Activated T-cell treated with anti-CD3 and anti-CD28 coated beads for 48 hours (primary cell): Measurements from ENCODE around the gene TOM1L2.

Experiments
- DNase-seq: peaks from one replicate; pipeline ENCODE4 v3.0.0-alpha.2; 2020; ENCODE audit warnings: low read depth

Gene TOM1L2

DNA sequence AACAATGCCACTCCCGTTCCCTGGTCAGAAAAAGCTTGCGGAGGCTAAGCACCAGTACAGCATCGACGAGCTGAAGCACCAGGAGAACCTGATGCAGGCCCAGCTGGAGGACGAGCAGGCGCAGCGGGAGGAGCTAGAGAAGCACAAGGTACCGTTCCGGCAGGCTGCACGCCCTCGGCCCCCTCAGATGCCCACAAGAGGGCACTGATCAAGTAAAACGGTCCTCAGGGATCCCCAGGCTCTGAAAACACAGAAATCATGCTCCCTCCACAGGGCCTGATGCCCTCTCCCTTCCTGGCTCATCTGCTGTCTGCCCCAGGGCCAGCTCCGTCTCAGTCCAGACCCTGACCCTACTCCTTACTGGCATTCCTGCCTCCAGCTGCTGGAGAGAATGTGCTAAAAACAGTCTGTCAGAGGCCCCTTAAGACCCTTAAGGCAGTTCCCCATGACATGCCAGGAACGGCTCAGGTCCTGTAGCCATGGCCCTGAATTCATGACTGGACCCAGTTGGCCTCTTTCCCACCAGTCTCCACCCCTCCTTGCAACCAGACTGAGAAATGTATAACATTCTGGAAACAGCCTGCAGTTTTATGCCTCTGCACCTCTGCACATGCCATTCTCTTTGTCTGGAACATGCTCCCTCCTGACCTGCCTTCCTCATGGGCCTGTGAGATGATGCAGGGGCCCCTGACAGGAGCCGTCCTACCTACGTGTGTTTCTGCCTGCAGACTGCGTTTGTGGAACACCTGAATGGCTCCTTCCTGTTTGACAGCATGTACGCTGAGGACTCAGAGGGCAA is 22.3 kb upstream of the TOM1L2 start:
- DNase-seq, result peak; percentile 18

DNA sequence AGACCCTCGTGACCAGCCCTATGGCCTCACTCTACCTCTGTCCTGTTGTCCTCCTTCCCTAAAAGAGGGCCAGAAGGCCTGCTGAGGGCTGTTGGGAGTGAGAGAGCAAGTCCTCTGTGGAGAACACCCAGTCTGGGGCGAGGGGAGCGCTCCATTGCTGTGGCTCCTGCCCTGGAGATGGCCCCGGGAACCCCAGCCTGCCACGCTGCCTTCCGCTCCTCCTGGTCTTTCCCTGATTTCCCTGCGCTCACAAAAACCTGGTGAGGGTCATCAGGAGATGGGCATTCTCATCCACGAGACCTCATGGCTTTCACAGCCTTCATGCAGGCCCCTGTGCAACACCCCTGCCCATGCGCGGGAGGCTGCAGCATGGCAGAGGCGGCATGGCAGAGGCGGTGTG is 21.7 kb upstream of the TOM1L2 start:
- no peak for DNase-seq

DNA sequence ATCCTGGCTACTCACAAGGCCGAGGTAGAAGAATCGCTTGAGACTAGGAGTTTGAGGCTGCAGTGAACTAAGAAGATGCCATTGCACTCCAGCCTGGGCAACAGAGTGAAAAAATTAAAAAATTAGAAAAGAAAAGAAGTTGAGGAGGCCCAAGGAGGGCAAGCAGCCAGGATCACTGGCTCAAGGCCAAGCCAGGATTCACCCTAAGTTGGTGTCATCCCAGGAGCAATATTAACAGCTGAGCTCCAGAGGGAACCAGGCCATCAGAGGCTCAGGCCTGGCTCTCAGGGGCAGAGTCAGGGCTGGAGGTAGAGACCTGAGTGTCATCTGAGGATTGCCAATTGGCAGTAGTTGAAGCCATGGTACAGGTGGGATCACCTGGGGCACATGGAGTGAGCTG is 21.2 kb upstream of the TOM1L2 start:
- DNase-seq, result no peak

DNA sequence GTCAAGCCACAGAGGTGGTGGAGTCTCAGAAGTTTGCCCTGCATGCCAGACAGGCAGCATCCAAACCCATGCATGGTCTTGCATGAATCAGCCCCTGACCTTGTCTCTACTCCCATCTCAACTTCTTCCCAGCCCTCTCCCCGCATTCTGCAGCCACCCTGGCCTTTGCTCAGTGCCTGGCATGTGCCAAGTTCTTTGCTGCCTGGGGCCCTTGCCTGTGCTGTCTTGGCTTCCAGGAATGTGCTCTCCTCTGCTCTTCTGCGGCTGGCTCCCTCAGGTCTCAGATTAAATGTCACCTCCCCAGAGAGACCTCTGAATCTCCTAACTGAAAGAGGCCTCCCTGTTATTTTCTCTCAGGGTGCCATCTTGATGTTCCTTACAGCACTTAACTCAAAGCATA is 18.1 kb upstream of the TOM1L2 start:
- DNase-seq, result no peak

DNA sequence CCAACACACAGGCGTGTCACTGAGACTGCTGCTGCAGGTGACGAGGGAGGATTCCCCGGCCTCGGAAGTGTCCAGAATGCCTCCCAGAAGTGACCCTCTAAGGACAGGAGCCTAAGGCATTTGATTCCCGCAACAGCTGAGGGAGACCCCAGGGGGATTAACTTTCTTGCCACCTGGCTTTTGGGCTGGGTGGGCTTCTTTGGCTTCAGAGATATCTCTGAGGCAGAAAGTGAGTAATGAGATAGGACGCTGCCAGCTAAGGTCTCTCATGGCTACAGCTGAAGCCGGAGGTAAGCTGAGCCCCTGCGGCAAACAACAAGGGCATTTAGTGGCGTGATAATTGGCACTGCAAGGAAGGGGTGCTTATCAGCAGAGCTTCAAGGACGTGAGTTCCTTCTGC is 17.4 kb upstream of the TOM1L2 start:
- no peak for DNase-seq

- no peak for DNase-seq
These were observed 16.9 kb upstream of the TOM1L2 start for GRCh38 chr17:17989081-17989480.

DNA sequence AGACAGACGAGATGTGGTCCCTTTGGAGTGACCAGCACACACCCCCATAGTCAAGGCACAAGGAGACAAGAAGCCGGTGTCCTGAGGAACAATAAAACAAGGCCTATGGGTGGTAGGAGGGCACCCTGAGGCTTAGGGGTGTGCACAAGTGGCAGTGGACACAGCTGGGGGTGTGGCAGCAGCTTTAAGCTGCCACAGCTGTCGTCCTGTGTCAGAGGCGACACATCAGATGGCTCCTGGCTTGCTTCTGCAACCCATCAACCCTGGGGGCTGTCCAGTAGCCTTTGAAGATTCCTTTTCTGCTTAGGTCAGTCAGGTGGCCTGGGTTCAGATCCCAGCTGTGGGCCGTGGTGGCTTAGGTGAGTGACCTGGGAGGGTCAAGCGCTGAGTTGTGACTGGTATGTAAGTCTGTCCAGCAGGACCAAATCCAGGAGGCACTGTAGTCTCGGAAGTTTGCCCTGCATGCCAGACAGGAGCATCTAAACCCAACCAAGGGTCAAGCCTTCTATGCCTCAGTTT is 16.3 kb upstream of the TOM1L2 start:
- DNase-seq, result no peak

- no peak for DNase-seq
These were observed 15.7 kb upstream of the TOM1L2 start for GRCh38 chr17:17987901-17988300.

GRCh38 chr17:17987187-17987896 is 15.1 kb upstream of the TOM1L2 start:
- DNase-seq, result no peak

DNA sequence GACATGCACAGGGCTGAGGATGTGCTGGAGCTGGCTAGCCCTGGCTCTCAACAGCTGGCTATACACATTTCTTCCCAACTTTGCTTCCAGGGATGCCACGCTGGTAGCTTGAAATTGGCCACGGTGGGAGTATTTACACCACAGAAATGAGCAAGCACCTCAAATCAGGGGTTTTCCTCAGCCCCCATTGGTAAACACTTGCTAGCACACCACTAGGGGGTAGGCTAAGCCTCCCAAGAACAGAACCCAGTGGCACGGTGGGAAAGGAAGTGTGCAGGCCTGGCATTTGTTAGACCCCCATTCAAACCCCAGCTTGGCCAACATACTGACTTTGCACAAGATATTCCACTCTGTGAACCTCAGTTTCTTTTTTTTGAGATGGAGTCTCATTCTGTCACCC is 13.4 kb upstream of the TOM1L2 start:
- no peak for DNase-seq

- DNase-seq, result no peak
These were observed 13.0 kb upstream of the TOM1L2 start for GRCh38 chr17:17985153-17985552.

- no peak for DNase-seq
These were observed 11.6 kb upstream of the TOM1L2 start for GRCh38 chr17:17983776-17984175.

- DNase-seq, result no peak
These were observed 11.2 kb upstream of the TOM1L2 start for GRCh38 chr17:17983376-17983775.

GRCh38 chr17:17982801-17983200 is 10.6 kb upstream of the TOM1L2 start:
- DNase-seq, result no peak

DNA sequence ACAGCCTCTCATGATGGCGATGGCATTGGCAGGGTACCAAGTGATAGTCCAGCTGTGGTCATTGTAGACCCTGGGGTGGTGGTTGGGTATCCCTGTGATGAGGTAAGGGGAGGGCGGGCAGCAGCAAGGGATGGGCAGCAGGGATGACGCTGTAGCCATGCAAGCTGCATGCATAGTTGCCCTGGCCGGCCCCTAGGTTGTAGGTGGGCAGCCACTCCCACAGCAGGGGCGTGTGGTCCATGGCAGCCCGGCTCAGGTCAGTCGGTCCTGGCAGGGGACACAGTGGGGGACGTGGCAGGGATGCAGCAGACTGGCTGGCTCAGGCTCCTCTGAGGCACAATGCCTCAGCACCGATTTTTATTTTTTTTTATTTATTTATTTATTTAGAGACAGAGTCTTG is 9.1 kb upstream of the TOM1L2 start:
- no peak for DNase-seq

DNA sequence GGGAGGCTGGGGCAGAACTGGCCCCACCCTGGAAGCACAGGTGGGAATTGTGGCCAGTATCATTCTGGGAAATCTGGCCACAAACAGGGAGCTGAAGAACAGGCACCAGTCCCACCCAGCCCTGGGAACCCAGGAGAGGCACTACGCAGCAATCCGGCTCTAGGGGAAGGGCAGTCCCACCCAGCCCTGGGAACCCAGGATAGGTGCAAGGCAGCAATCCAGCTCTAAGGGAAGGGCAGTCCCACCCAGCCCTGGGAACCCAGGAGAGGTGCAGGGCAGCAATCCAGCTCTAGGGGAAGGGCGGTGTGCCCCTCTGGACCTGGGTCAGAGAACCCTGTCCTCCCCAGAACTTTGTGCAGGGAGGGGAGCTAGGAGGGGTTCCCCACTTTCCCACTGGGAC is 7.6 kb upstream of the TOM1L2 start:
- DNase-seq, result no peak

DNA sequence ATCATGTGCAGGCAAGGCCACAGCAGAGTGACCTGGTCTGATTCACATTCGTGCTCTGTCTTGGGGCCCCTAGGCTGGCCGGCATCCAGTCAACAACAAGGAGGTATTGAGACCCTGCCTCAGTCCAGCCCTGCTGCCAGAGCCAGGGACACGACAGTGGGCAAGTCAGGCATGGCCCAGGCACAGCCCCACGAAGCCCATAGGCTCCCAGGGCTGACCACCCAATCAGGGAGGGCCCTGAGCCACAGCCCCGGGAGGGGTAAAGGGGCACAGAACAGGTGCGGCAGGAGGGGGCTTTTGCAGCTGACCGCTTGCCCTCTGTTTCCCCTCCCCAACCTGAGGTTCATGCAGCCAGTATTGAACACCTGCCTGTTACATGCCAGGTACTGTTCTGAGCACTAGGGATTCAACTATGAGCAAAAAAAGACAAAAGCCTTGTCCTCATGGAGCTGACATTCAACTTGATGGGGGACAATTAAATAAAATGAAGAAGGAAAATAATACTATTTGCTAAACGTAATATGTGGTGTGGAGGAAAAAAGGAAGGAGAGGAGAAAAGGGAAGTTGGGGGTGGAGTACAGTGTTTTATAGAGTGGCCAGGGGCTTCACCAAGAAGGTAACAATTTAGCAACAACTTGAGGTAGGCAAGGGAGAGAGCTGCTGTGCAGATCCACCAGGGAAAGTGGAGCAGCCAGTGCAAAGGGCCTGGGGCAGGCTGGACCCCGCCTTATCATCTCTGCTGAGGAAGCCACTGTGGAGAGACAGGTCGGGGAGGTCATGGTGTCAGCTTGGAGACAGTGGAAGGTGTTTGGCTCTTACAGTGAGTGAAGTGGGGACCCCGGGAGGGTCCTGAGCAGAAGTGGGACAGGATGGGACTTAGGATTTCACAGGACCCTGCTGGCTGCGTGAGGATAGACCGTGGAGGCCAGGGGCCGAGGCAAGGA is 6.6 kb upstream of the TOM1L2 start:
- DNase-seq, result no peak

DNA sequence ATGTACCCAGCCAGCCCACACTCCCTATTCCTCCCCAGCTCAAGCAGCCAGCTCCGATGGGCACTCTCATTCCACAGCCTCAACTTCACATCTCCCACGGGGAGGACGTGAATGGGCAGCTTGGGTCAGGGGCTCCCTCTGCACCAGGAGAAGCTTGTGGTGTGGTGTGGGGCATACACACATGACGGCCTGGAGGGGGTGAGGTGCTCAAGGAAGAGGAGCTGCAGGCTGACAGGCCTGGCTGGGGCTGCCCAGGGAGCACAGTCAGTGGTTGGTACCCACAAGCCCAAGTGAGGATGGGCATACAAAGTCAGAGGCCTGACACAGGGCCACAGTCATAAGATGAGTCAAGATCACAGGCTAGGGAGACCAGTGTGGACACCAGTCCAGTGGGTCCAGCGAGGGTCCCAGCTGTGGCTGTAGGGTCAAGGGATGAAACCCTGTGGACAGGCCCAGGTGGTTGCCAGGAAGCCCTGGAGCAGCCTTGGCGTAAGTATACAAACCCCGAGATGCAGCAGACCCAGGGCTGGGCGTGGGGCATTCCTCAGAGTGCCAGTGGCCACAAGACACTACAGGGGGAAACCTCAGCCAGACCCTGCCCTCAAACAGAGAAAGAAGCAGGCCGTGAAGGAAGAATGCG is 4.9 kb upstream of the TOM1L2 start:
- DNase-seq, result no peak

DNA sequence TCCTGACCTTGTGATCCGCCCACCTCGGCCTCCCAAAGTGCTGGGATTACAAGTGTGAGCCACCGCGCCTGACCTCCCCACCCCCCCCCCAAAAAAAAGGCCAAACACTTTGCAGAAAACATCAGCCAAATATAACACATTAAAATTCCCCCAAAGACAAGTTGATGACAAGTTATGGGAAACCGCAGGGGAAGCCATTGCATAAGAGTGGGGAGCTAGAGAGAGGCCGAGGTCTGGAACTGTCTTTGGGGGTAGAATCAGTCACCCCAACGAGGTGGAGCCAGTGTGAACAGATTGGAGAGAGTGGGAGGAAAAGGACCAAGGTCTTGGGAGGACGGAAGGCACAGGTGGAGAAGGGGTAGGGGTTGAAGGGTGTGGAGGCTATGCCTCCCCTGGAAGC is 3.2 kb upstream of the TOM1L2 start:
- DNase-seq, result no peak

- DNase-seq, result no peak
These were observed 703 bp upstream of the TOM1L2 start for GRCh38 chr17:17972952-17973254.

- DNase-seq, result no peak
These were observed 622 bp downstream of the TOM1L2 start for GRCh38 chr17:17971431-17972125.
